Bronchial epithelial cell (primary cell): ENCODE measurements around the gene STUB1. TPM values are rescaled to one million over a fixed set of nuclear protein-coding genes. Genes with fewer than 3 reads are reported as not detected.
A peak's percentile ranks its signal among the peaks of the same experiment; 100 is the strongest.

Experiments
- DNase-seq: peaks from one replicate; pipeline ENCODE4 v3.0.0-alpha.2; 2010; ENCODE audit warnings: low read depth
- FAIRE-seq: peaks from 2 replicates; lab custom pipeline; 2011; peaks lifted over from hg19 to GRCh38; lab: Jason Lieb, UNC
- H3K27me3 ChIP-seq: 2 replicates; pipeline ENCODE4 v1.5.1; 2011; ENCODE audit warnings: low read length; ENCODE audit not compliant: control insufficient read depth, insufficient read depth
- H3K36me3 ChIP-seq: 2 replicates; pipeline ENCODE4 v1.5.1; 2011; ENCODE audit warnings: low read length; ENCODE audit not compliant: control insufficient read depth, insufficient read depth
- H3K4me3 ChIP-seq: 2 replicates; pipeline ENCODE4 v1.5.1; 2011; ENCODE audit warnings: mild to moderate bottlenecking, low read depth, low read length, control low read depth
- CTCF ChIP-seq: IDR thresholded peaks from 2 replicates; pipeline ENCODE4 v1.5.1; 2011; ENCODE audit warnings: mild to moderate bottlenecking, moderate library complexity, low read length, control low read depth, inconsistent platforms; ENCODE audit not compliant: insufficient read depth, severe bottlenecking
- total RNA-seq: library from RNA; depleted of rRNA; stranded (reverse); fragments of >200 nt; gene quantifications from 2 replicates; pipeline ENCODE4 v1.2.1, GENCODE V29; 2014

The STUB1 gene
- total RNA-seq, 1 donor from 2014 or later, result 204 TPM

- DNase-seq, result no peak
Observed at GRCh38 chr16:667113-667779, 13.0 kb upstream of the STUB1 start.

GRCh38 chr16:667780-668518 lies 12.3 kb upstream of the STUB1 start, which contains the start of gene RHOT2:
Gene RHOT2 (plus strand): TSS chr16:668132. CDS start chr16:668200, 68 bp downstream.
- no peak for FAIRE-seq
- Histone ChIP-seq H3K4me3 (peak within 1 kb of the TSS; percentile 98), H3K36me3 (peaks cover 27% of the 10 kb centered on the region), H3K27me3 (no peaks in the 10 kb centered on the region)
- peak; percentile 65 for DNase-seq
- peak; percentile 73 for TF ChIP-seq CTCF

More at GRCh38 chr16:667113-667779, 13.0 kb upstream of the STUB1 start:
- no peaks in the 10 kb centered on the region for H3K27me3 ChIP-seq
- peaks cover 21% of the 10 kb centered on the region for H3K36me3 ChIP-seq
- no peak overlapping the region for H3K4me3 ChIP-seq
- FAIRE-seq, result no peak
- TF ChIP-seq CTCF, result no peak

GRCh38 chr16:668519-669171 lies 11.6 kb upstream of the STUB1 start:
- no peak for FAIRE-seq

GRCh38 chr16:669666-670065 lies 10.5 kb upstream of the STUB1 start:
- Histone ChIP-seq H3K27me3 (no peaks in the 10 kb centered on the region), H3K4me3 (no peak overlapping the region), H3K36me3 (peaks cover 31% of the 10 kb centered on the region)
- DNase-seq (no peak), FAIRE-seq (no peak)
- TF ChIP-seq CTCF, result no peak

More at GRCh38 chr16:668519-669171, 11.6 kb upstream of the STUB1 start:
- Histone ChIP-seq H3K36me3 (peaks cover 26% of the 10 kb centered on the region), H3K27me3 (no peaks in the 10 kb centered on the region), H3K4me3 (peak overlapping the region; percentile 98)
- TF ChIP-seq CTCF, result no peak
- no peak for DNase-seq

GRCh38 chr16:670485-671352 lies 9.5 kb upstream of the STUB1 start:
- Histone ChIP-seq H3K27me3 (no peaks in the 10 kb centered on the region), H3K4me3 (no peak overlapping the region), H3K36me3 (peaks cover 31% of the 10 kb centered on the region)
- no peak for TF ChIP-seq CTCF
- no peak for DNase-seq
- no peak for FAIRE-seq
